CD4-positive, alpha-beta T cell treated with Interleukin-12 subunit alpha and Interleukin-12 subunit beta, for 1 hour (primary cell): ENCODE results near the gene RNF213.

Experiments
- DNase-seq: peaks from one replicate; pipeline ENCODE4 v3.0.0-alpha.2; 2020

Gene RNF213

GRCh38 chr17:80260791-80261158 is at the start of gene RNF213:
TSS of gene RNF213 (plus strand) at chr17:80260852. CDS start at chr17:80263682, 2,830 bp downstream.
- peak; percentile 65 for DNase-seq

- DNase-seq = no peak
Observed at GRCh38 chr17:80212109-80212508, 48.5 kb upstream of the RNF213 start.

GRCh38 chr17:80212511-80212910 is 48.1 kb upstream of the RNF213 start:
- no peak for DNase-seq

- DNase-seq = no peak
Observed at GRCh38 chr17:80212962-80213642, 47.5 kb upstream of the RNF213 start.

GRCh38 chr17:80213643-80213975 is 47.0 kb upstream of the RNF213 start:
- DNase-seq = no peak

GRCh38 chr17:80214012-80214877 is 46.4 kb upstream of the RNF213 start:
- no peak for DNase-seq

- DNase-seq = no peak
Observed at GRCh38 chr17:80214878-80215210, 45.8 kb upstream of the RNF213 start.

- DNase-seq = no peak
Observed at GRCh38 chr17:80216473-80217456, 43.9 kb upstream of the RNF213 start.

- no peak for DNase-seq
Observed at GRCh38 chr17:80217703-80218362, 42.8 kb upstream of the RNF213 start.

- DNase-seq = no peak
Observed at GRCh38 chr17:80218391-80218790, 42.3 kb upstream of the RNF213 start.

GRCh38 chr17:80219013-80219762 is 41.5 kb upstream of the RNF213 start:
- peak; percentile 92 for DNase-seq

- DNase-seq = no peak
Observed at GRCh38 chr17:80219763-80220053, 40.9 kb upstream of the RNF213 start.

GRCh38 chr17:80220054-80220735 is 40.5 kb upstream of the RNF213 start, which contains the start of the genes SGSH and SLC26A11:
TSS of gene SGSH (minus strand) at chr17:80220333. CDS start at chr17:80220313, 20 bp downstream.
TSS of gene SLC26A11 (plus strand) at chr17:80220427. CDS start at chr17:80221561, 1,134 bp downstream.
- DNase-seq = peak; percentile 60

GRCh38 chr17:80220736-80221215 is 39.9 kb upstream of the RNF213 start:
- peak; percentile 14 for DNase-seq

GRCh38 chr17:80221351-80222105 is 39.1 kb upstream of the RNF213 start:
- DNase-seq = no peak

GRCh38 chr17:80222376-80223141 is 38.1 kb upstream of the RNF213 start:
- no peak for DNase-seq

- DNase-seq = no peak
Observed at GRCh38 chr17:80223142-80223815, 37.4 kb upstream of the RNF213 start.

- no peak for DNase-seq
Observed at GRCh38 chr17:80223838-80224497, 36.7 kb upstream of the RNF213 start.
